ENCODE measurements around the gene IL1RL1. TPM values are rescaled to one million over a fixed set of nuclear protein-coding genes. Genes with fewer than 3 reads are reported as not detected.

IL1RL1 gene
- total and polyA plus RNA-seq, 2 experiments from 2014 or later = 6.0 to 13.1 TPM

DNA sequence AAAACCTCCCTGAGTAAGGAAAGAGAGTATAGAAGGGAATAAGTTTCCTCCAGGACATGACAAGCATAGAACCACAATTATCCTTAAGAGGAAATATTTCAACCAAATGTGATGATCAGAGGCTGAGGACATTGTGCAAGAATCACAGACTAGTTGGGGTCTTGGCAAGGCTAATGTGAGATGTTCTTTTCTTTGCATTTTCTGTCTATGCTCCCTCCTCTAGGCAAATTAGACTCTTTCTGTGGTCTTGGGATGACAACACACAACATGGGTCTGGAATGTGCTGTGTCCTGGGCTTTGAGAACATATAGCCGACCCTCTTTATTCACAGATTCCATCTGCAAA is 32.0 kb upstream of the IL1RL1 start:
- H3K9me2 ChIP-seq (replicated peaks; ENCODE audit: insufficient read depth) = no peaks in the 10 kb centered on the region
- WGBS (ENCODE audit: low lambda C conversion rate, missing lambda C conversion rate) = 88% methylated on average over 1 of the region's 1 CpG

DNA sequence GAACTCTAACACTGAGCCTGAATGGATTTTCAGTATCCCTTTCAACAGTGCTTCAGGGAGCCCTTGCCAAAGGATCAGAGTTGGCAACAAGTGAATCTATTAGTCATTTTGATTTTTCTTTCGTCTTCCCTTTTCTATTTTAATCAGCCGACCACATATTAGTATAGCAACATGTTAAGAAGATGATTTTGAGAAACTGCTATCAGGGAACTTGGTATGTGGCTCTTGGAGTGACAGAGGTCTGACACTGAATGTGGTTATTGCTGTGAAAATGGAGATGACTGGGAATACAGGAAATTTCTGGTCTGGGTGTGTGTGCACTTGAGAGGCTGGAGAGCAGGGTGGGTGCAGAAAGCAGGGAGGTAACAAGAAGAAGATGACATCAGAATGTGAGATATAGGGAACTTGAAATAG is 28.7 kb upstream of the IL1RL1 start:
- 95% methylated on average over 2 of the region's 2 CpGs for WGBS (ENCODE audit: low lambda C conversion rate, missing lambda C conversion rate)
- TF ChIP-seq, protein P1, sequence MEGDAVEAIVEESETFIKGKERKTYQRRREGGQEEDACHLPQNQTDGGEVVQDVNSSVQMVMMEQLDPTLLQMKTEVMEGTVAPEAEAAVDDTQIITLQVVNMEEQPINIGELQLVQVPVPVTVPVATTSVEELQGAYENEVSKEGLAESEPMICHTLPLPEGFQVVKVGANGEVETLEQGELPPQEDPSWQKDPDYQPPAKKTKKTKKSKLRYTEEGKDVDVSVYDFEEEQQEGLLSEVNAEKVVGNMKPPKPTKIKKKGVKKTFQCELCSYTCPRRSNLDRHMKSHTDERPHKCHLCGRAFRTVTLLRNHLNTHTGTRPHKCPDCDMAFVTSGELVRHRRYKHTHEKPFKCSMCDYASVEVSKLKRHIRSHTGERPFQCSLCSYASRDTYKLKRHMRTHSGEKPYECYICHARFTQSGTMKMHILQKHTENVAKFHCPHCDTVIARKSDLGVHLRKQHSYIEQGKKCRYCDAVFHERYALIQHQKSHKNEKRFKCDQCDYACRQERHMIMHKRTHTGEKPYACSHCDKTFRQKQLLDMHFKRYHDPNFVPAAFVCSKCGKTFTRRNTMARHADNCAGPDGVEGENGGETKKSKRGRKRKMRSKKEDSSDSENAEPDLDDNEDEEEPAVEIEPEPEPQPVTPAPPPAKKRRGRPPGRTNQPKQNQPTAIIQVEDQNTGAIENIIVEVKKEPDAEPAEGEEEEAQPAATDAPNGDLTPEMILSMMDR (IDR thresholded peaks at IDR 0.05; ENCODE audit: poor library complexity) = no peak
- TF ChIP-seq EZH2 (IDR thresholded peaks at IDR 0.05; ENCODE audit: borderline replicate concordance) (no peak), EZH2phosphoT487 (IDR thresholded peaks at IDR 0.05; ENCODE audit: low read depth, severe bottlenecking, unreplicated experiment) (no peak)
- no peaks in the 10 kb centered on the region for H3K36me3 ChIP-seq (replicated peaks; ENCODE audit: insufficient read depth, low read depth)

More for the DNA sequence above, 32.0 kb upstream of the IL1RL1 start:
- H2AFZ ChIP-seq = no peak overlapping the region
- H3K27me3 ChIP-seq = no peaks in the 10 kb centered on the region
- H3K4me3 ChIP-seq = no peak overlapping the region
- no peaks in the 10 kb centered on the region for H3K79me2 ChIP-seq
- H3K4me1 ChIP-seq (ENCODE audit: insufficient read depth) = no peaks in the 10 kb centered on the region
- H3K36me3 ChIP-seq (replicated peaks; ENCODE audit: insufficient read depth, low read depth) = no peaks in the 10 kb centered on the region
- TF ChIP-seq EZH2 (IDR thresholded peaks at IDR 0.05; ENCODE audit: borderline replicate concordance) (no peak), EZH2phosphoT487 (IDR thresholded peaks at IDR 0.05; ENCODE audit: low read depth, severe bottlenecking, unreplicated experiment) (no peak)
- TF ChIP-seq, protein P1 (IDR thresholded peaks at IDR 0.05; ENCODE audit: poor library complexity) = no peak
- no peaks in the 10 kb centered on the region for H3K9me3 ChIP-seq (ENCODE audit: low read depth)
- no peak for DNase-seq (ENCODE audit: low spot score)
- no peaks in the 10 kb centered on the region for H4K20me1 ChIP-seq (ENCODE audit: insufficient read depth, poor library complexity, severe bottlenecking)
- H3K4me2 ChIP-seq = no peak overlapping the region
- no peak overlapping the region for H3K27ac ChIP-seq

DNA sequence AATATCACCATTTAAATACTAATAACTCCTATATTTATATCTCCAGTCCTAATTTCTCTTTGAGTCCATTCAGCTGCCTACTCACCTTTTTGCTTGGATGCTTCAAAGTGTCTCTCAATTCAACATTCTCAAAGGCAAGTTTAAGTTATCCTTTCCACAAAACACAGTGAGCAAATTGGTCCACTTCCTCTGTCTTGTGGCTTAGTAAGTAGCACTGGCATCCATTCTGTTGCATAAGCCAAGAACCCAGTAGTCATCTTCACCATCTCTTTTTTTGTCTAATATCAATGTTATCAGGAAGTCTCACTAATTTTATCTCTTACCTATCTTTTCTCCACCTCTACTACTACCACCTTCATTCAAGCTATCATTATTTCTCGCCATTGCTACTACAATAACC is 27.4 kb upstream of the IL1RL1 start:
- no peak overlapping the region for H3K27ac ChIP-seq
- no peaks in the 10 kb centered on the region for H3K79me2 ChIP-seq
- TF ChIP-seq EZH2phosphoT487 (IDR thresholded peaks at IDR 0.05; ENCODE audit: low read depth, severe bottlenecking, unreplicated experiment) = no peak
- no peaks in the 10 kb centered on the region for H3K9me2 ChIP-seq (replicated peaks; ENCODE audit: insufficient read depth)
- H3K4me2 ChIP-seq = no peak overlapping the region
- no peaks in the 10 kb centered on the region for H3K9me3 ChIP-seq (ENCODE audit: low read depth)
- H3K27me3 ChIP-seq = no peaks in the 10 kb centered on the region
- no peaks in the 10 kb centered on the region for H3K4me1 ChIP-seq (ENCODE audit: insufficient read depth)
- 100% methylated on average over 1 of the region's 1 CpG for WGBS (ENCODE audit: low lambda C conversion rate, missing lambda C conversion rate)
- H3K36me3 ChIP-seq (replicated peaks; ENCODE audit: insufficient read depth, low read depth) = no peaks in the 10 kb centered on the region
- no peaks in the 10 kb centered on the region for H4K20me1 ChIP-seq (ENCODE audit: insufficient read depth, poor library complexity, severe bottlenecking)
- H3K4me3 ChIP-seq = no peak overlapping the region
- no peak overlapping the region for H2AFZ ChIP-seq
- no peak for DNase-seq (ENCODE audit: low spot score)

More for the DNA sequence above, 28.7 kb upstream of the IL1RL1 start:
- no peaks in the 10 kb centered on the region for H3K27me3 ChIP-seq
- no peak overlapping the region for H2AFZ ChIP-seq
- H4K20me1 ChIP-seq (ENCODE audit: insufficient read depth, poor library complexity, severe bottlenecking) = no peaks in the 10 kb centered on the region
- no peak overlapping the region for H3K27ac ChIP-seq
- H3K9me3 ChIP-seq (ENCODE audit: low read depth) = no peaks in the 10 kb centered on the region
- no peak for DNase-seq (ENCODE audit: low spot score)
- H3K79me2 ChIP-seq = no peaks in the 10 kb centered on the region
- no peak overlapping the region for H3K4me3 ChIP-seq
- H3K4me1 ChIP-seq (ENCODE audit: insufficient read depth) = no peaks in the 10 kb centered on the region
- H3K4me2 ChIP-seq = no peak overlapping the region
- H3K9me2 ChIP-seq (replicated peaks; ENCODE audit: insufficient read depth) = no peaks in the 10 kb centered on the region

DNA sequence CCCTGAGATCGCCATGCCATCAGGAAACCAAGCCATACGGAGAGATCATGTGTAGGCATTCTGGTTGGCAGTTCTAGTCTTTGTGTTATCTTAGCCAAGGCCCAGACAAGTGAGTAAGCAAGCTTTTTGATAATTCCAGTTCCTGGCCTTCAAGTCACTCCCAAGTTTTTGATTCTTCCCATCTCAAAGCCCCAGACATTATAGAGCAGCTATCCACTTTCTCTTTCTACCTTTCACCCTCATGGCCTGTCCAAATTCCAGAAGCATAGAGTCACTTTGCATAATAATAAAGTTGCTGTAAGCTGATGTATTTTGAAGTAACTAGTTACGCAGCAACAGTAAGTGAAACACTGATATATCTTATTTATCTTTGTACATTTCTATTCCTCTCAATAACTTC is 26.8 kb upstream of the IL1RL1 start:
- H3K79me2 ChIP-seq = no peaks in the 10 kb centered on the region
- no peaks in the 10 kb centered on the region for H3K36me3 ChIP-seq (replicated peaks; ENCODE audit: insufficient read depth, low read depth)
- no peaks in the 10 kb centered on the region for H3K9me2 ChIP-seq (replicated peaks; ENCODE audit: insufficient read depth)
- H3K4me2 ChIP-seq = no peak overlapping the region
- no peak for TF ChIP-seq EZH2 (IDR thresholded peaks at IDR 0.05; ENCODE audit: borderline replicate concordance)
- TF ChIP-seq EZH2phosphoT487 (IDR thresholded peaks at IDR 0.05; ENCODE audit: low read depth, severe bottlenecking, unreplicated experiment) = no peak
- TF ChIP-seq, protein P1 (IDR thresholded peaks at IDR 0.05; ENCODE audit: poor library complexity) = no peak
- H3K27ac ChIP-seq = no peak overlapping the region
- no peaks in the 10 kb centered on the region for H4K20me1 ChIP-seq (ENCODE audit: insufficient read depth, poor library complexity, severe bottlenecking)
- H3K27me3 ChIP-seq = no peaks in the 10 kb centered on the region
- WGBS (ENCODE audit: low lambda C conversion rate, missing lambda C conversion rate) = 85% methylated on average over 3 of the region's 3 CpGs
- H3K9me3 ChIP-seq (ENCODE audit: low read depth) = no peaks in the 10 kb centered on the region
- no peaks in the 10 kb centered on the region for H3K4me1 ChIP-seq (ENCODE audit: insufficient read depth)
- no peak overlapping the region for H3K4me3 ChIP-seq
- no peak overlapping the region for H2AFZ ChIP-seq
- no peak for DNase-seq (ENCODE audit: low spot score)
